Renal pelvis (tissue), 4 donors: ENCODE measurements around the gene RAD51. TPM values are rescaled to one million over a fixed set of nuclear protein-coding genes. Genes with fewer than 3 reads are reported as not detected.

ENCODE experiments used
- DNase-seq: peaks from one replicate; pipeline ENCODE4 v3.0.0-alpha.2; 2013
- polyA plus RNA-seq, 3 donors: library from polyadenylated mRNA; unstranded; fragments of 120-200 nt; gene quantifications; one replicate each; pipeline ENCODE4 v1.2.1, GENCODE V29; 2013; ENCODE audit not compliant: insufficient read length in 3 of 3

The RAD51 gene
- polyA plus RNA-seq, 3 donors: 12.1 to 14.4 (median 13.4) TPM

DNA sequence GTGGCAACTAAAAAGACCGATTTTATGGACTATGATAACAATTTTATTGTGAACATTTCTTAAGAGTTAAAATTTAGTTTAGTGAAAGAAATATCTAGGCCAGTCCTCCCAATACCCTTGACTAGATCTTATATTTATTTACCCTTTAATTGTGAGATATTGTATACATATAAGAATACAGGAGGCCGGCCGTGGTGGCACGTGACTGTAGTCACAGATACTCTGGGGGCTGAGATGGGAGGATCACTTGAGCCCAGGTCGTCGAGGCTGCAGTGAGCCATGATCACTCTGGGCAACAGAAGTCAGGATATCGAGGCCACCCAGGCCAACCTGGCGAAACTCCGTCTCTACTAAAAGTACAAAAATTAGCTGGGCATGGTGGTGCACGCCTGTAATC is 60.8 kb downstream of the RAD51 start:
- no peak for DNase-seq

DNA sequence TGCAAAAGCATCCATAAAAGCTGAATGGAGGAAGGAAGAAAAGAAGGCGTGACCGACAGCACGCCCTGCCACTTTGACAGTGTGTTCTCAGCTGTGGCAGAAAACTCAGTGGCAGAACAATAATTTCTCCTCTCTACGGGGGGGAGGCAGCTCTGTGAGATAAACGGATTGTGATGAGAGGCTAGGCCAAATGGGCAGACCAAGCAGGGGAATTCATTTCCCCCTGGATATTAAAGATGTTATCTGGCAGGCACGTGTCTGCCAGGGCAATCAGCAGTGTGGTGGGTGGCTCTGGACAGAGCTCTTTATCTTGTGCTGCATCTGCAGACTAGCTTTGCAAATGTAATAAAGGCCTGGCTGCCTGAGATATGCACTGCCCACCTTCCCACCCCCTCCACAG is 62.0 kb downstream of the RAD51 start:
- DNase-seq: no peak

DNA sequence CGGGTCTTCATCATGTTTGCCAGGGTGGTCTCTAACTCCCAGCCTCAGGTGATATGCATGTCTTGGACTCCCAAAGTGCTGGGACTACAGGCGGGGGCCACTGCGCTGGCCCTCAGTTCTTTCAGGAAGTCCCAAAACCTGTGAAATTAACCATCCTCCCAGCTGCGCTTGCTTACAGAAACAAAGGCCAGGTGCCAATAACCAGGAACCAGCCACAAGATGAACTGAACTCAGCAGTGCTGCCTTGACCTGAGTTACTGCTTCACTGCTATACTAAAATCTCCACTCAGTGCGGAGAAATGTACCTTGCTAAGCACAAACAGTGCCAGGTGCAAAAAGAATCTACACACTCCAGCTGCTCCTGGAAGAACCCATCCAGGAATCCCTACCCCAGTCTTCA is 65.0 kb downstream of the RAD51 start:
- DNase-seq: no peak

DNA sequence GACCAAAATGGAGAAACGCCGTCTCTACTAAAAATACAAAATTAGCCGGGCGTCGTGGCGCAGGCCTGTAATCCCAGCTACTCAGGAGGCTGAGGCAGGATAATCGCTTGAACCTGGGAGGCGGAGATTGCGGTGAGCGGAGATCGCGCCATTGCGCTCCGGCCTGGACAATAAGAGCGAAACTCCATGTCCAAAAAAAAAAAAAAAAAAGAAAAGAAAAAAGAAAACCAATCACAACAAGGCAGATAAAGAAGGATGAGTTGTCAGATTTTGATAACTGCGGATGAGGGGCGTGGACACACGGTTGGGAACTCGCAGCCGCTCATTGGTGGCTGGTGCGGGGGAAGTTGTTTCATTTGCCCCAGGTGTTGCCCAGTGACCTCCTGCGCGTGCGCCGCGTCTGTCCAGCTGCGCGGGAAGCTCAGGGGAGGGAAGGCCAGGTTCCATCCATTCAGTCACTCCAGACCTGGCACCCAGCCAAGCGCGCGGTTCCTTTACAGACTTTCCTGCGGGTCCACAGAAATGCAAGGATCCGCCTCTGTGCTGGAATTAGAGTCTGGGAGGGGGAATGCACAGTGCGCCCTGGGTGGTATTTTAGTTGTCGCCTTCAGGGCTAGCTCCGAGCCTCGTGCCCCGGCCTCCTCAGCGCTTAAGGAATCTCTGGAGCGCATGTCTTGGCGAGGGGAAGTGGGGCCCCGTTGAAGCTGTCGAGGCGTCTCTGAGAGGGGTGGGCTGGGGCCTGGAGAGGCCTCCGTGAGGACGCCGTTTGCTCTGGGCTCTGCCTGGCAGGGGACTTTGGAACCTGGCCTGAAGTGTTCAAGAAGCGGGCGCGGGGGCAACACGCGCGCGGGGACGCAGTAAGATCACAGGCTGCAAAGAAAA is 68.2 kb downstream of the RAD51 start:
- DNase-seq: no peak

DNA sequence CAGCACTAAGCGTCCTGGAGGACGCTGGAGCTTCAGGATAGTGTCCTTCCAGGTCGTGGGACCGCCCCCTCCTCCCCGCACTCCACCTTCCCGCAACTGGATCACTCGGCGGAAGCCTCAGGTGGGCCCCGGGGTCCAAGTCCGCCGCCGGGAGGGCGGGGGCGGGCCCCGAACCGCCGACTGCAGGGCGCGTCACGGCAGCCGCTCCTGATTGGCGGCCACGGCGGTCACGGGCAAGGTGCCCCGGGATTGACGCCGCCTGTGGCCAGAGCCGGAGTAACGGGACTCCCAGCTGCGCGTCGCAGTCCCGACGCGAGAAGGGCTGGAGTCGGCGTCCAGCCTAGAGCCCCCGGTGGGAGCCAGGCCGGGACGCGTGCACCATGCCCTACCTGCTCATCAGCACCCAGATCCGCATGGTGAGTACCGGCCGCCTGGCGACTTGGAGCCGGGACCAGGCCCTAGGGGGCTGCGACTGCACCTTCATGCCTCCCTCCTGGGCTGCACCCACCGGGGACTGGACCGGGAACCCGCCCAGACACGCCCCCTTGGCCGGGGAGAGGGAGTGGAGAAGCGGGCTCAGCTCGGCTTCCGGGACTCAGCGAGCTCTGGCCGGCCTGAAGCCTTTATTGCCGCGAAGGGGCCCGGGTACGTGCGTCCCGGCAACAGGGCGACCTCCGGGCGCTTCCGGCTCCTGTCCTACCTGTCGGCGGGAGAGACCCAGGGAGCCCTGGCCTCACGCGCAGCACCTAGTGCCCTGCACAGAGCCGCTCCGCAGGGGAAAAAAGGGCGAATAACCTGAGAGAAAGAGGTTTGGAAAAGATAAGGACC is 69.0 kb downstream of the RAD51 start, which contains the start of gene GCHFR:
Gene GCHFR (plus strand): TSS at position 268 of the 828 bp plus-strand sequence. CDS start 113 bp downstream, at position 381.
- DNase-seq: peak; percentile 77

DNA sequence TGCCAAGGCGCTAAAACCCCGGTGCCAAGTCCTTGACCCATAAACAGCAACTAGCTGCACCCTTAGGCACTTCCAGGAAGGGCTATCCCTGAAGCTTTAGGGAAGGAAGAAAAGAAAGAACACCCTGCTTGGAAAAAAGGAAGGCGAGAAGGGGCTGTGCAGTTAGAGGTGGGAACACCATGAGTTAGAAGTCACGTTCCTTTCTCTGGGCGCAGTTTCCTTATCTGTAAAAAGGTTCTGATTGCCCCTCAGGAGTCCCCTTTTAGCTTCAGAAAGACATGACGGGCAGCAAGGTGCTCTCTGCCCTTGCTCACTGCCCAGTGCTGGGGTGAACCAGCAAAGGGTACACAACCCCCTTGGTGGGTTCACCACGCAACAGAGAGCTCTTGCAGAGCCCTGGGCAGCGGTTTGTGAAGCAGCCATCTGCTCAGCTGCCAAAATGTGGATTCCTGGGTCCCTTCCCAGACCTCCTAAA is 69.7 kb downstream of the RAD51 start:
- DNase-seq: no peak

DNA sequence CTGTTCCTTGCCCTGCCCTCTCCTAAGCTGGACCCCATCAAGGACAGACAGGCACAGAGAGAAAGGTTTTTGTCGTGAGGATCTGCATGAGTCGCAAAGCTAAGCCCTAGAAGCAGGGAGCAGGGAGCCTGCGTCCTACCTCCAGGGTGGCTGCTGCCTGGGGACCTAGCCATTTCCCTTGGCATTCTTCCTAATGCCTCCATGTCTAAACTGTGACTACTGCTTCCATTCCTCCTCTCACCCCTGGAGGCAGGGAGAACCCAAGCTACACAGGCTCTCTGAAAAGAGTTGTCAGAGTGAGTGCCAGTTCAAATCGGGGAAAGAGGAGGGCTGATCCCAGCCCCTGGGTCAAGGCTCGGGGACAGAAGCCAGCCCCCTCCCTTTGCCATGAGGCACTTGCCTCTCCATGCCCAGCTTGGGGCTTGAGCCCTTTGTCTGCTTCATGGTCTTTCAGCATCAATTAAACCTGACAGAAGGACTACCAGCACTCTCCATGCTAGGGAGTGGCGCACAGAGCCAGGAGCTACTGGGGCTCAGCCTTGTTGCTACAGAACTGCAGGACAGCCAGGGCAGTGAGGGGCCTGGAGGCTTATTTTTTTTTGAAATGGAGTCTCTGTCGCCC is 71.3 kb downstream of the RAD51 start:
- DNase-seq: no peak

DNA sequence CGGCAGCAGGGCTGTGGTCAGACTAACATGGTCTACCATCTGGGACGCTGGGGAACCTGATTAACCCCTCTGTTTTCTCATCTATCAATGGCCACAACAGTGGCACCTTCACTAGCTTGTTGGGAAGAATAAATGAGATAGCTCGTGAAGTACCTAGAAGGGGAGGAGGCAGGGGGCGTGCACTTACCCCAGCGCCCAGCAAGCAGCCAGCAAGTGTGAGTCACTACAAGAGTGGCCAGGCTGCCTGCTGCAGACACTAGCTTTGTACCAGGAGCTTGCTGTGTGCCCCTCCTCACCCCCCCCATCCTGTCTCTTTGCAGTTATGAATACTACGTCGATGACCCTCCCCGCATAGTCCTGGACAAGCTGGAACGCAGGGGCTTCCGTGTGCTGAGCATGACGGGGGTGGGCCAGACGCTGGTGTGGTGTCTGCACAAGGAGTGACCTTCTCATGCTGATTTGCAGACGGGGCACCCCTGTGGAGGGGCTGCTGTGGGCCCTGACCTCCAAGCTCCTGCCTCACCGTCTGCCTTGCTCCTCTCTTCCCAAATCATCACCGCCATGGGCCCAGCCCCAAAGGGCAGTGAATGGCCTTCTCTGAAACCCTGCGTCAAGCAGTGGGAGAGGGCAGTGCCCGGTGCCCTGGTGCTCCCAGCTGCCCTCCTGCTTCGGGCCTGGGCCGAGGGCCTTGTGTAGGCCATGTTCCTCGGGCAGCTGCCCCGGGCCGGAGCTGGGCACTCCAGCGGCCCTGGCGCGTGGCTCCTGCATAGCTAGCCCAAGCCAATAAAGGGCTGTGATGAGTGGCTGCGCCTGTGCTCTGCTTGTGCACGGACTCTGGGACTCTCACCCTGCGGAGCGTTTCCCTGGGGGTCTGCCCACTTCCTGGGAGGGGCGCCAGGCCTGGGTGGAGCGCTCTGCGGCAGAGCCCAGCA is 72.2 kb downstream of the RAD51 start:
- DNase-seq: no peak

DNA sequence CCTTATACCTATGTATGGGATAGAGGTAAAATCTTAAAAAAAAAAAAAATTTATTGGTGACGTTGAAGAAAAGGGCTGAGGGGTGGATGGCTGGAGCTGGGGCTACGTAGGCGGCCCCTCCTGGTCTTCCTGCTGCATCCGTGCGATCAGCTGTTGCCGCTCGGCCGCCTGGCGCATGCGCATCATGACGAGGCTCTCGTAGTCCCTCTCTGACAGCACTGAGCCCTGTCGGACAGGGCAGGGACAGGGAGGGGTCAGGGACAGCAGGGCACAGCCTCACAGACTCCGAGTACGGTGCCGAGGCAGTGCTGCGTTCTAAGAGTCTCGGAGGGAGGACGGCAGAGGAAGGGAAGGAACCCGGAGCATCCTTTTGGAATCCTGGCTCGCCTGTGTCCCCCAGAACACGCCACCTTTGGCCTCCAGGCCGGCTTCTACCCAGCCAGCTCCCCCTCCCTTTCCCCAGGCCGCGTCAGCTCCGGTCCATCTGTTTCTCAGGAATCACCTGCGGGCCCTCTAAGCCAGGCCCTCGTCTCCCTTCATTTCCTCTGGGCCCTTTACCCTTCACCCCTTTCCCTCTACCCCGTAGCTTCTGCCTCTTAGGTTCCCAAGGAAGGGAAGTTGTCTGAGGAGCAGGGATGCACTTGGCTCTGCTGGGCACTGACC is 73.0 kb downstream of the RAD51 start:
- DNase-seq: no peak

DNA sequence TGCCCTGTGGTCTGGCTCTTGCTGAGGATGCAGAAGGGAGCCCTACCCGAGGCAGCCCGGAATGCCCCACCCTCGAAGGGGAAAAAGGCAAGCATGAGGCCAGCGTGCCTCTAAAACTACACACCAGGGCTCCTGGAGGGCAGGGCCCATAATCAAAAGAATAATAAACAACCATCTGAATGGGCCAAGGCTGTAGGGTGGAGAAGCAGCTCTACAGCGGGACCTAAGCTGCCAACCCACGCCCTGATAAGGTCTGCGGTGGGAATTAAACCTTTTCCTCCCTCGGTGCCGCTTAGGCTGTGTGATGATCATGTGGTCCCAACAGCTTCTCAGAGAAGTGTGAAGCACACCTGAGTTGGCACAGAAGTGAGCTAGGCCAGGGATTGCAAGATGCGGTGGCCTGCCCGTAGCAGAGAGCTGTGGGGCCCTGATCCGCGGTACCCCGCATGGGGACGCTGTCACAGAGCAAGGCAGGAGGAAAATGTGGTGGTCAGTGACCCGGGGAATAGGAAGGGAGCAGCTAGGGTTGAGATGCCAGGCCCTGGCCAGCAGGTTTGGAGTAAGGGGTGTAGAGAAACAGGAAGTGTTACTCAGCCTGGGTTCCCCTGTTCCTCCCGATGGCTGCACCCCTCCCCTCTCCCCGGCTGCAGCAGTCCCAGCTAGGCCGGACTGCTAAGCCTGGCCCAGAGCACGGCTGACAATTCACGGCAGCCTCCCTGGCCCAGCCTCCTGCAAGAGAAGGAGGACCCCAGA is 73.7 kb downstream of the RAD51 start:
- no peak for DNase-seq

DNA sequence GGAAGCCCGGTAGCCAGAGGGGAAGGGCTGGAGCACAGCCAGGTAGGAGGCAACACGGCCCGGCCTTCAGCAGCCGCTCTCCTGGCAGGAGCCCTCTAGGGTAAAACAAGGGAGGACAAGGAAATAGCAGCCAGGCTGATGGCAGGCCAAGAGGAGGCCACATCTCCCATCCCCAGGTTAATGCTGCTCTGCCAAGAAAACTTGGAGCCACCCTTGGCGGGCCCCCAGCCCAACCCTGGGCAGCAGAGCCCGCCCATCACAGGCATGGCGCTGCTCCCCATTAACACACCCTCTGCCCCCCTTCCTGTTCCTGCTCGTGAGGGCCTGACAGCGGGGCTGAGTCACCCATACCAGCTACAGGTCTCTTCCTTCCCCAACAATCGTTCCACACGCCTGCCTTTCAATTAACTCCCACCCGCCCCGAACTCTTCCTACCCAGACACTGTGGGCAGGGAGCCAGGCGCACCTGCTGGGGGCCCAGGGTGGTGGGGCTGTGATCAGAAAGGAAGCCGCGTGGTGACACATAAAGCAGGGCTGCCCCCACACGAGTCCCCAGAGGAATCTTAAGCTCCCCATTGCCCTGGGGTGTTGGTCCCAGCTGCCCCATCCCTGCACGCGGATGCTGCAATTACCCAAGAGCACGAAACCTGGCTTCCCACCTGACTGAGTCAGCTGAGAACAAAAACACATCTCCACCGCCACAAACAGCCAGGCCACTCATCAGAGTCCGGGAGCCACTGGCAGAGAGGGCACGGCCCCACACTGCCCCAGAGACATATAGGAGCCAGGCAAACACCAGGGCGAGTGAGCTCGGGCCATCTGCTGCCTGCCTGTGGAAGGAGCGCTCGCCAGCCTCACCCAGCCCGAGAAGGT is 74.5 kb downstream of the RAD51 start, which contains the start of gene C15orf62:
Gene C15orf62 (plus strand): TSS at position 707 of the 873 bp plus-strand sequence. CDS start 516 bp downstream, outside the sequence.
- DNase-seq: no peak

DNA sequence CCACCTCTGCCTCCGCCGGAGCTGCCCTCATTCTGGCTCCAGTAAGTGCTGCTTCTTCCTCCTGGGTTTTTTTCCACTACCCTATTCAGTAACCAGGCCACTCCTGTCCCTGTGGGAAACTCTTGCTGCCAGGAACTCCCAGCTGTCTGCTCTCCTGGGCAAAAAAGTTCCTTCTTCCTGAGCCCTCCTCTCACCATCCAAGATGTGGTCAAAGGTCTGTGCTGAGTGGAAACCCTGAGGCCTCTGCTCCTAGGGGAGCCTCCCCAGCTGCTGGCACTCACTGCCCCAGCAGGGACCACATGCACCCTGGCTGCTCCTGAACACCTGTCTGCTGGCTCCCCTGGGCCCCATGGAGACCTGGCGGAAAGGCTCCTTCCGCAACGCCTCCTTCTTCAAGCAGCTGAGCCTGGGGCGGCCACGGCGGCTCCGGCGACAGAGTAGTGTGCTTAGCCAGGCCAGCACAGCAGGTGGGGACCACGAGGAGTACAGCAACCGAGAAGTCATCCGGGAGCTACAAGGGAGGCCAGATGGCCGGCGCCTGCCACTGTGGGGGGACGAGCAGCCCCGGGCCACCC is 75.3 kb downstream of the RAD51 start:
- DNase-seq: no peak

DNA sequence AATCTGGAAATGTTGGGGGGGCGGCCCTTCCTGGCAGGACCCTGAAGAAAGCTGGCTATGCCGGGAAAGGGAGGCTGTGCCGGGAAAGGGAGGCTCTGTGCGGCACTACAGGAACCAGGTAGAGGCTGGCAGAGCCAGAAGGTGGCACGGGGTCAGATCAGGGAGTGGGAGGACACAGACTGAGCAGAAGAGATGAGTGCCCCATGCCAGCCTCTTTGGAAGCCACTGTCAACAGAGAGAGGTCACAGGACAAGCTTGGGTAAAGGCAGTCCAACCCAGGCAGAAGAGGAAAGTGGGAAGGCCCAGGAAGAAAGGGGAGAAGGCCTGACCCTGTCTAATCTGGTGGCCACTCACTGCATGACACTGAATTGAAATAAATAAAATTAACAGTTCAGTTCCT is 76.3 kb downstream of the RAD51 start:
- no peak for DNase-seq

DNA sequence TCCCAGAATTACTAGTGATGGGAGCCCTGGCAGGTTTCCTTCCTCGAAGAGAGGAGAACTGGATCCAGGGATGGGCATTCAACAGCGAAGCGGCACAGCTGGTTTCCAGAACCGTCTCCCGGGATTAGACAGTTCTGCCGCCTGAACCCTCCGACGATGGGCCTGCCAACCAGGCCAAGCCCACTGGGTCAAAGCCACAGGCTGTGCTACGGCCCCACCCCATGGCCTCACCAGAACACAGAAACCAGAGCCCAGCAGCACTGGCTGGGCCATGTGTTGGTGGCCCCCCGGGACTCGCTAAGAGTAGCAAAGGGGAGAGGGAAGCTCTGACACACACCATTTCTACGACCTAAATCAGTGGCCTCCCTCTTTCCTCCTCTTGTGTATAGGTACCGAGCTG is 77.0 kb downstream of the RAD51 start:
- no peak for DNase-seq

DNA sequence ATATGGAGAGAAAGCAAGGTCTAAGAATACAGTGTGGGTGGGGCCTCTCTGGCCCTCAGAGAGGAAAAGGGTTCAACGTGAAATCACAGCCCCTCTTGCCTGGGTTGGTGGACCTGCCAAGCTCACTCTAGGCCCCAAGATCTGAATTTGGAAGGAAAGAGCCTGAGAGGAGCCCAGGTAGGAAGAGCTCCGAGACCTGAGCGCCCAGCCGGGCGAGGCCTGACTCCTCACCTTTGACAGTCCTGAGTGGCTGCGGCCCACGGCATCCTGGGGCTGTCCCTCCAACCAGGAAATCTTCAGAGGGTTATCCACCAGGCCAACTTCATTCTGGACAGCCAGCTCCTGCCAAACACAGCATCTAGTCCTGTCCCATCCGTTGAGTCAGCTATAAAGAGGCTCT is 78.5 kb downstream of the RAD51 start:
- DNase-seq: no peak

DNA sequence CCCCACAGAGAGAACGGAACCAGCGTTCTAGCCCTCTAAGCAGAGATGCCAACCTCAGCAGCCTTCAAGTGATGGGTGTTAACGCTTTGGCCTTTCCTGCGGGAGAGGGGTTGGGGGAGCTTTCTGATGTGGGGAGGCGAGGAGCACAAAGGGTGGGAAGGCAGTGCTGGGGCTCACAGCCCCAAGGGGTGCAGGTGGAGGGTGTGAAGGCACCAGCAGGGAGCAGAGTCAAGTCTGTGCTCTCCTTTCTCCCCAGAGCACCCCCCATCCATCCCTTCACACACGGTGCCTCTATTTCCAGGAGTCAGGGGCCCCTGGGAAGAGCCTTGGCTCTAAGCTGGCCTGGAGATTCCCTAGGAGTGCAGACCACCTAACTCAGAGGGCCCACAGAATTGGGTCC is 78.9 kb downstream of the RAD51 start:
- DNase-seq: no peak

DNA sequence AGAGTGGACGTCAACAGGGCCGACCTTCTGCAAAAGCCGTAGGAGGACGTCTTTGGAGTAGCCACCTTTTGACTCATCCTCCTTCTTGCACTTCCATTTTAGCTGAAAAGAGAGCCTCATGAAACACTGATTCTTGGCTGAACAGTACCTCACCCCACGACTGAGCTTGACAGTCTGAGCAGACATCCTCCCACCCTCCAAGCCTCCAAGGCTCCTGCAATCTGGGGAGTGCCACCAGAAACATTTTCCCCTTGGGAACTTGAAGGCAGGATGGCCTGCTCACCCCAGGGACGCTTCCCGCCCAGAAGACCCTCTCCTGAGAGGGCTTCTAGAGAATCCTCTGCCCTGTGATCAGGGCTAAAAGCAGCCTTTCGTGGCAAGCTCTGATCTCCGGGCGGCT is 80.0 kb downstream of the RAD51 start:
- DNase-seq: no peak
